SK-N-SH (cell line): ENCODE results near the gene RPS28. TPM values are rescaled to one million over a fixed set of nuclear protein-coding genes. Genes with fewer than 3 reads are reported as not detected.

Experiments used
- CTCF ChIA-PET: fragments of 300-600, 350-600 bp; formaldehyde crosslinking; extraction: SDS; loops from one replicate; lab custom pipeline; 2021; lab: Yijun Ruan, JAX
- POLR2A ChIA-PET: fragments of 350-600 bp; sonication (Branson Sonifier 250); formaldehyde crosslinking; extraction: SDS; loops from one replicate; lab custom pipeline; 2020; ENCODE audit warnings: antibody characterized with exemption, inconsistent platforms; lab: Yijun Ruan, JAX
- DNase-seq: peaks from one replicate; pipeline ENCODE4 v3.0.0; 2012
- H2AFZ ChIP-seq: fragments of 200-600 bp; sonication (generic); 2 replicates; pipeline ENCODE4 v1.8.1; 2016; ENCODE audit warnings: antibody characterized with exemption, mild to moderate bottlenecking, low read depth
- H3F3A ChIP-seq: fragments of 200-600 bp; sonication (generic); replicated peaks from 2 replicates; pipeline ENCODE3; 2016; ENCODE audit warnings: antibody characterized with exemption, mild to moderate bottlenecking; ENCODE audit not compliant: insufficient read depth
- H3K27ac ChIP-seq, 2 experiments: fragments of 200-500 bp in 1 of 2; fragments of 200-600 bp in 1 of 2; sonication (Bioruptor generic) in 1 of 2; sonication (generic), shearing (Covaris generic) in 1 of 2; 2 replicates each; pipeline versions ENCODE4 v1.5.1 to v1.6.1; 2014 to 2016; ENCODE audit warnings: low read depth in 2 of 2, inconsistent platforms in 1 of 2, low read length in 1 of 2, mild to moderate bottlenecking in 1 of 2, mixed read lengths in 1 of 2
- H3K27me3 ChIP-seq: fragments of 200-600 bp; sonication (generic), shearing (Covaris generic); 2 replicates; pipeline ENCODE4 v1.6.1; 2016; ENCODE audit warnings: mixed run types; ENCODE audit not compliant: insufficient read depth
- H3K36me3 ChIP-seq, 2 experiments: fragments of 200-500 bp in 1 of 2; fragments of 200-600 bp in 1 of 2; sonication (Bioruptor generic) in 1 of 2; sonication (generic) in 1 of 2; replicated peaks in 1 of 2; 2 replicates each; pipeline versions ENCODE3 to v1.5.1; 2014 to 2016; ENCODE audit warnings: low read length in 1 of 2, mild to moderate bottlenecking in 1 of 2; ENCODE audit not compliant: insufficient read depth in 2 of 2, control insufficient read depth in 1 of 2
- H3K4me1 ChIP-seq, 2 experiments: fragments of 200-500 bp in 1 of 2; fragments of 200-600 bp in 1 of 2; sonication (Bioruptor generic) in 1 of 2; sonication (generic), shearing (Covaris generic) in 1 of 2; 2 replicates each; pipeline versions ENCODE4 v1.5.1 to v1.6.1; 2014 to 2016; ENCODE audit warnings: low read depth in 1 of 2, low read length in 1 of 2, mixed run types in 1 of 2; ENCODE audit not compliant: insufficient read depth in 2 of 2, control insufficient read depth in 1 of 2
- H3K4me2 ChIP-seq: fragments of 200-600 bp; sonication (generic), shearing (Covaris generic); 2 replicates; pipeline ENCODE4 v1.6.1; 2017; ENCODE audit warnings: mixed run types
- H3K4me3 ChIP-seq, 2 experiments: fragments of 200-500 bp in 1 of 2; fragments of 200-600 bp in 1 of 2; sonication (Bioruptor generic) in 1 of 2; sonication (generic), shearing (Covaris generic) in 1 of 2; 2 replicates each; pipeline versions ENCODE4 v1.5.1 to v1.8.1; 2014 to 2016; ENCODE audit warnings: low read depth in 2 of 2, inconsistent platforms in 1 of 2, low read length in 1 of 2, mild to moderate bottlenecking in 1 of 2, mixed read lengths in 1 of 2, moderate library complexity in 1 of 2
- H3K79me2 ChIP-seq: fragments of 200-600 bp; sonication (generic); 2 replicates; pipeline ENCODE4 v1.8.1; 2017; ENCODE audit warnings: mild to moderate bottlenecking; ENCODE audit not compliant: insufficient read depth
- H3K9ac ChIP-seq: fragments of 200-600 bp; sonication (generic); 2 replicates; pipeline ENCODE4 v1.6.1; 2017; ENCODE audit warnings: mixed run types
- H3K9me2 ChIP-seq: fragments of 200-600 bp; sonication (generic); 2 replicates; pipeline ENCODE4 v1.6.1; 2017; ENCODE audit warnings: mixed run types
- H3K9me3 ChIP-seq: fragments of 200-600 bp; sonication (generic); 2 replicates; pipeline ENCODE4 v1.6.1; 2017; ENCODE audit warnings: mixed run types, mild to moderate bottlenecking, moderate library complexity
- H4K20me1 ChIP-seq: fragments of 200-600 bp; sonication (generic); 2 replicates; pipeline ENCODE4 v1.6.1; 2017; ENCODE audit warnings: mild to moderate bottlenecking, mixed run types; ENCODE audit not compliant: insufficient read depth
- ELF1 ChIP-seq: IDR thresholded peaks from 2 replicates; pipeline ENCODE4 v1.4.0; 2012
- EP300 ChIP-seq, 2 experiments: IDR thresholded peaks; 2 replicates each; pipeline versions ENCODE4 v1.4.0 to v1.6.1; 2012; ENCODE audit warnings: borderline replicate concordance in 1 of 2, low read depth in 1 of 2, low read length in 1 of 2
- FOXJ3 ChIP-seq: sonication (generic); formaldehyde crosslinking; IDR thresholded peaks from 2 replicates; pipeline ENCODE4 v1.5.1; 2020; ENCODE audit warnings: mild to moderate bottlenecking, missing genetic modification reagents
- FOXM1 ChIP-seq: IDR thresholded peaks from 2 replicates; pipeline ENCODE4 v1.4.0; 2012; ENCODE audit warnings: low read depth, mild to moderate bottlenecking
- GATA2 ChIP-seq: sonication (generic); formaldehyde crosslinking; IDR thresholded peaks from 2 replicates; pipeline ENCODE4 v1.5.0; 2020; ENCODE audit warnings: mild to moderate bottlenecking, missing genetic modification reagents
- MEF2A ChIP-seq: IDR thresholded peaks from 2 replicates; pipeline ENCODE4 v1.4.0; 2012; ENCODE audit warnings: low read depth, borderline replicate concordance
- NRF1 ChIP-seq: IDR thresholded peaks from 2 replicates; pipeline ENCODE4 v1.6.1; 2012; ENCODE audit warnings: low read depth, mild to moderate bottlenecking, low read length
- RAD21 ChIP-seq: IDR thresholded peaks from 2 replicates; pipeline ENCODE4 v1.6.1; 2012; ENCODE audit warnings: mild to moderate bottlenecking, low read length
- RFX5 ChIP-seq: IDR thresholded peaks from 2 replicates; pipeline ENCODE4 v1.6.1; 2012; ENCODE audit warnings: mild to moderate bottlenecking, improper control_type of control experiment, low read length
- RXRA ChIP-seq: IDR thresholded peaks from 2 replicates; pipeline ENCODE4 v1.4.0; 2012; ENCODE audit warnings: low read depth, mild to moderate bottlenecking, borderline replicate concordance
- TAF1 ChIP-seq: IDR thresholded peaks from 2 replicates; pipeline ENCODE4 v1.6.1; 2012; ENCODE audit warnings: low read depth, mild to moderate bottlenecking, low read length, moderate library complexity, borderline replicate concordance
- TCF12 ChIP-seq: IDR thresholded peaks from 2 replicates; pipeline ENCODE4 v1.4.0; 2012
- YY1 ChIP-seq: IDR thresholded peaks from 2 replicates; pipeline ENCODE4 v1.4.0; 2012; ENCODE audit warnings: low read depth, mild to moderate bottlenecking
- WGBS: methylation state at CpG from one replicate; pipeline ENCODE4 v1.1.6; 2017; ENCODE audit warnings: low lambda C conversion rate; 5-methylcytosine and 5-hydroxymethylcytosine counted together
- polyA plus RNA-seq, 3 experiments: library from polyadenylated mRNA; depleted of rRNA; stranded (reverse); fragments of >200 nt; gene quantifications; 2 replicates each; pipeline ENCODE4 v1.2.3, GENCODE V29; 2012
- TF ChIP-seq, protein P1 (sequence below): IDR thresholded peaks from 2 replicates; pipeline ENCODE4 v1.4.0; 2012; ENCODE audit warnings: low read depth, borderline replicate concordance
- TF ChIP-seq, protein P2 (sequence below): IDR thresholded peaks from 2 replicates; pipeline ENCODE4 v1.4.0; 2012; ENCODE audit warnings: low read depth, borderline replicate concordance
- TF ChIP-seq, protein P3 (sequence below): IDR thresholded peaks from 2 replicates; pipeline ENCODE4 v1.6.1; 2012; ENCODE audit warnings: mild to moderate bottlenecking, low read depth, low read length, moderate library complexity
- TF ChIP-seq, protein P4 (sequence below): fragments of 200-600 bp; sonication (generic); IDR thresholded peaks from 2 replicates; pipeline ENCODE4 v1.6.1; 2017; ENCODE audit warnings: antibody characterized with exemption, mild to moderate bottlenecking, moderate library complexity
- TF ChIP-seq, protein P5 (sequence below): IDR thresholded peaks from 2 replicates; pipeline ENCODE4; 2012

RPS28 gene
- polyA plus RNA-seq, 1 of the 3 experiments (the other 2 are of a cell fraction) = 601 TPM

DNA sequence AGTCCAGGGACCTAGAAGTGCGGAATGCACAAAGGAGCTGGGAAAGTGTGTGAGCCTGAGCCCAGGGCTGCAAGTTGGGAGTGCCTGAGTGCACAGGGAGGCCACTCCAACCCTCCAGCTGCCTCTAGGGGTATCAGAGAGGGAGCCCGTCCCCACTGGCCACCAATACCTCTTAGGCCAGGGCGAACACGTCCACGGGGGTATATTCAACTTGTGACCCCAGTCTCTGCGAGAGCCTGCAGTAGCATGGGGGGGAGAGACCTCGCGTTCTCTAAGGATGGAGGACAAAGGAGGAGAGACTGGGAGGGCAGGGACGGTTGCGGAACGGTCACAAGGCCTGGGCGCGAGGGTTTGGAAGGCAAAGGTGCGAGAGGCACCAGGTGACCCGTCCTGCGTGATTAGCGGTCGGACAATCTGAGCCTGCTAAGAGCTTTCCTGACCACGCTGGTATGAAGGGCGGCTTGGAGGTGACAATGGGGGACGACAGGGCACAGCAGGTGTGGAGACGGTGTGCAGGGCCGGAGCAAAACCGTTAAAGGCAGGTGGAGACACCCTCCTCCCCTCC lies 13.8 kb upstream of the RPS28 start:
- peaks cover 10% of the 10 kb centered on the region; the same call in 1 of the 2 replicates for H3K79me2 ChIP-seq
- peak overlapping the region; percentile 57 to 67 for H3K4me3 ChIP-seq
- H3K27me3 ChIP-seq = no peaks in the 10 kb centered on the region
- peak overlapping the region; percentile 96 for H3K4me2 ChIP-seq
- H2AFZ ChIP-seq = peak overlapping the region; percentile 63; the same call in 1 of the 2 replicates
- CTCF ChIA-PET = interaction anchor here (1.3 to 1.9 kb wide), 2 partner anchors 40 to 46 kb away, joined by 4 read pairs; no protein-coding TSS in a partner anchor
- H3K4me1 ChIP-seq = peaks cover 4 to 12% of the 10 kb centered on the region in 2 experiments; a peak in 2 of 4 replicates
- H3F3A ChIP-seq = peaks cover 10% of the 10 kb centered on the region
- no peaks in the 10 kb centered on the region for H3K9me2 ChIP-seq
- H3K9me3 ChIP-seq = no peaks in the 10 kb centered on the region
- WGBS = 8% methylated on average over 23 of the region's 24 CpGs
- peak overlapping the region; percentile 56 for H3K9ac ChIP-seq
- H3K36me3 ChIP-seq = peaks cover 0 to 7% of the 10 kb centered on the region in 2 experiments
- POLR2A ChIA-PET = interaction anchor here (0.6 kb wide), 1 partner anchor 1814 kb away, joined by 3 read pairs; no protein-coding TSS in a partner anchor
- H4K20me1 ChIP-seq = no peaks in the 10 kb centered on the region
- peak; percentile 67 for DNase-seq
- H3K27ac ChIP-seq = no peak overlapping the region; a peak in 1 of 4 replicates
- no peak for TF ChIP-seq NRF1
- TF ChIP-seq, protein P1, sequence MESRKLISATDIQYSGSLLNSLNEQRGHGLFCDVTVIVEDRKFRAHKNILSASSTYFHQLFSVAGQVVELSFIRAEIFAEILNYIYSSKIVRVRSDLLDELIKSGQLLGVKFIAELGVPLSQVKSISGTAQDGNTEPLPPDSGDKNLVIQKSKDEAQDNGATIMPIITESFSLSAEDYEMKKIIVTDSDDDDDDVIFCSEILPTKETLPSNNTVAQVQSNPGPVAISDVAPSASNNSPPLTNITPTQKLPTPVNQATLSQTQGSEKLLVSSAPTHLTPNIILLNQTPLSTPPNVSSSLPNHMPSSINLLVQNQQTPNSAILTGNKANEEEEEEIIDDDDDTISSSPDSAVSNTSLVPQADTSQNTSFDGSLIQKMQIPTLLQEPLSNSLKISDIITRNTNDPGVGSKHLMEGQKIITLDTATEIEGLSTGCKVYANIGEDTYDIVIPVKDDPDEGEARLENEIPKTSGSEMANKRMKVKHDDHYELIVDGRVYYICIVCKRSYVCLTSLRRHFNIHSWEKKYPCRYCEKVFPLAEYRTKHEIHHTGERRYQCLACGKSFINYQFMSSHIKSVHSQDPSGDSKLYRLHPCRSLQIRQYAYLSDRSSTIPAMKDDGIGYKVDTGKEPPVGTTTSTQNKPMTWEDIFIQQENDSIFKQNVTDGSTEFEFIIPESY = no peak
- TF ChIP-seq FOXJ3 (CRISPR knock-in tag) = no peak
- TF ChIP-seq YY1 = no peak
- TF ChIP-seq FOXM1 = no peak
- TF ChIP-seq RXRA = no peak
- no peak for TF ChIP-seq GATA2 (CRISPR knock-in tag)
- no peak for TF ChIP-seq TAF1
- no peak for TF ChIP-seq RFX5
- TF ChIP-seq, protein P2, sequence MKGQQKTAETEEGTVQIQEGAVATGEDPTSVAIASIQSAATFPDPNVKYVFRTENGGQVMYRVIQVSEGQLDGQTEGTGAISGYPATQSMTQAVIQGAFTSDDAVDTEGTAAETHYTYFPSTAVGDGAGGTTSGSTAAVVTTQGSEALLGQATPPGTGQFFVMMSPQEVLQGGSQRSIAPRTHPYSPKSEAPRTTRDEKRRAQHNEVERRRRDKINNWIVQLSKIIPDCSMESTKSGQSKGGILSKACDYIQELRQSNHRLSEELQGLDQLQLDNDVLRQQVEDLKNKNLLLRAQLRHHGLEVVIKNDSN = no peak
- no peak for TF ChIP-seq ELF1
- TF ChIP-seq, protein P3, sequence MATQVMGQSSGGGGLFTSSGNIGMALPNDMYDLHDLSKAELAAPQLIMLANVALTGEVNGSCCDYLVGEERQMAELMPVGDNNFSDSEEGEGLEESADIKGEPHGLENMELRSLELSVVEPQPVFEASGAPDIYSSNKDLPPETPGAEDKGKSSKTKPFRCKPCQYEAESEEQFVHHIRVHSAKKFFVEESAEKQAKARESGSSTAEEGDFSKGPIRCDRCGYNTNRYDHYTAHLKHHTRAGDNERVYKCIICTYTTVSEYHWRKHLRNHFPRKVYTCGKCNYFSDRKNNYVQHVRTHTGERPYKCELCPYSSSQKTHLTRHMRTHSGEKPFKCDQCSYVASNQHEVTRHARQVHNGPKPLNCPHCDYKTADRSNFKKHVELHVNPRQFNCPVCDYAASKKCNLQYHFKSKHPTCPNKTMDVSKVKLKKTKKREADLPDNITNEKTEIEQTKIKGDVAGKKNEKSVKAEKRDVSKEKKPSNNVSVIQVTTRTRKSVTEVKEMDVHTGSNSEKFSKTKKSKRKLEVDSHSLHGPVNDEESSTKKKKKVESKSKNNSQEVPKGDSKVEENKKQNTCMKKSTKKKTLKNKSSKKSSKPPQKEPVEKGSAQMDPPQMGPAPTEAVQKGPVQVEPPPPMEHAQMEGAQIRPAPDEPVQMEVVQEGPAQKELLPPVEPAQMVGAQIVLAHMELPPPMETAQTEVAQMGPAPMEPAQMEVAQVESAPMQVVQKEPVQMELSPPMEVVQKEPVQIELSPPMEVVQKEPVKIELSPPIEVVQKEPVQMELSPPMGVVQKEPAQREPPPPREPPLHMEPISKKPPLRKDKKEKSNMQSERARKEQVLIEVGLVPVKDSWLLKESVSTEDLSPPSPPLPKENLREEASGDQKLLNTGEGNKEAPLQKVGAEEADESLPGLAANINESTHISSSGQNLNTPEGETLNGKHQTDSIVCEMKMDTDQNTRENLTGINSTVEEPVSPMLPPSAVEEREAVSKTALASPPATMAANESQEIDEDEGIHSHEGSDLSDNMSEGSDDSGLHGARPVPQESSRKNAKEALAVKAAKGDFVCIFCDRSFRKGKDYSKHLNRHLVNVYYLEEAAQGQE = no peak
- no peak for TF ChIP-seq RAD21
- TF ChIP-seq, protein P4, sequence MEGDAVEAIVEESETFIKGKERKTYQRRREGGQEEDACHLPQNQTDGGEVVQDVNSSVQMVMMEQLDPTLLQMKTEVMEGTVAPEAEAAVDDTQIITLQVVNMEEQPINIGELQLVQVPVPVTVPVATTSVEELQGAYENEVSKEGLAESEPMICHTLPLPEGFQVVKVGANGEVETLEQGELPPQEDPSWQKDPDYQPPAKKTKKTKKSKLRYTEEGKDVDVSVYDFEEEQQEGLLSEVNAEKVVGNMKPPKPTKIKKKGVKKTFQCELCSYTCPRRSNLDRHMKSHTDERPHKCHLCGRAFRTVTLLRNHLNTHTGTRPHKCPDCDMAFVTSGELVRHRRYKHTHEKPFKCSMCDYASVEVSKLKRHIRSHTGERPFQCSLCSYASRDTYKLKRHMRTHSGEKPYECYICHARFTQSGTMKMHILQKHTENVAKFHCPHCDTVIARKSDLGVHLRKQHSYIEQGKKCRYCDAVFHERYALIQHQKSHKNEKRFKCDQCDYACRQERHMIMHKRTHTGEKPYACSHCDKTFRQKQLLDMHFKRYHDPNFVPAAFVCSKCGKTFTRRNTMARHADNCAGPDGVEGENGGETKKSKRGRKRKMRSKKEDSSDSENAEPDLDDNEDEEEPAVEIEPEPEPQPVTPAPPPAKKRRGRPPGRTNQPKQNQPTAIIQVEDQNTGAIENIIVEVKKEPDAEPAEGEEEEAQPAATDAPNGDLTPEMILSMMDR = no peak
- TF ChIP-seq, protein P5, sequence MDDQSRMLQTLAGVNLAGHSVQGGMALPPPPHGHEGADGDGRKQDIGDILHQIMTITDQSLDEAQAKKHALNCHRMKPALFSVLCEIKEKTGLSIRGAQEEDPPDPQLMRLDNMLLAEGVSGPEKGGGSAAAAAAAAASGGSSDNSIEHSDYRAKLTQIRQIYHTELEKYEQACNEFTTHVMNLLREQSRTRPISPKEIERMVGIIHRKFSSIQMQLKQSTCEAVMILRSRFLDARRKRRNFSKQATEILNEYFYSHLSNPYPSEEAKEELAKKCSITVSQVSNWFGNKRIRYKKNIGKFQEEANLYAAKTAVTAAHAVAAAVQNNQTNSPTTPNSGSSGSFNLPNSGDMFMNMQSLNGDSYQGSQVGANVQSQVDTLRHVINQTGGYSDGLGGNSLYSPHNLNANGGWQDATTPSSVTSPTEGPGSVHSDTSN = no peak
- no peak for TF ChIP-seq EP300 (IDR thresholded peaks at IDR 0.05; ENCODE audit: borderline replicate concordance in 1 of 2, low read depth in 1 of 2, low read length in 1 of 2)
- no peak for TF ChIP-seq TCF12
- no peak for TF ChIP-seq MEF2A
